Measurements from ENCODE around the gene NAA80. TPM values are rescaled to one million over a fixed set of nuclear protein-coding genes. Genes with fewer than 3 reads are reported as not detected.

The NAA80 gene
- polyA plus RNA-seq, 2 of the 4 experiments (the other 2 are of a cell fraction) = 3.1 to 5.3 TPM

DNA sequence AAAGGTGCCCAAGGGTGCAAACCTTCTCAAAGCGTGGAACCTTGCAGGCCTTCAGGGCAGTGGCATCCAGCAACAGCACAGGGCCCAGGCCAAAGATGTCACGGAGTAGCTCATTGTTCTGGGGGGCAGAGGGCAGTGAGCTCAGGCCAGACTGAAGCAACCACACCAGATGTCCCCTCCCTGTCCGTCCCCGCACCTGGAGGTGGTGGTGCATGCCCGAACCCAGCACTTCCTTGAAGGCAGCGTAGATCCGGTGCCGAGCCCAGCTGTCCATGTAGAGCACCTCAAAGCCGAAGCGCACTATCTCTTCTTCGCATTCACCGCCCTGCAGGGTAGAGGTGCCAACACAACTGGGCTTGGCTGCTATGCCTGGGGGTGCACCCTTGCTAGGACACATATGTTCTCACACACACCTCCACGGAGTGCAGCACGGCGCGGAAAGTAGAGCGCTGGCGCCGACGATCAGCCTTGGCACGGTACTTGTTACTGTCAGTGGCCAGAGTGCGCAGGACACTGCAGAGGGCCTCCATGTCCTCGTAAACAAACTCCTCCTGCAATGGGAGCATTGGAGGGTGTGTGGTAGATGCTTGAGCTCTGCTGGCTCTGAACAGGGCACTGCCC, 10.7 kb downstream of the NAA80 start:
- ChIA-PET CTCF (interaction anchor here (1.0 to 1.4 kb wide), 2 partner anchors 11 to 16 kb away, joined by 3 to 6 read pairs; no protein-coding TSS in a partner anchor), POLR2A (no interaction called here)

GRCh38 chr3:50287262-50287661, 11.9 kb downstream of the NAA80 start:
- ATAC-seq (no peak), DNase-seq (ENCODE audit: low read depth in 1 of 2, low spot score in 1 of 2) (no peak), FAIRE-seq (no peak)
- 100% methylated on average over 1 of the region's 1 CpG for WGBS (ENCODE audit: missing lambda C conversion rate)
- ChIA-PET POLR2A (no interaction called here), CTCF (interaction anchor here (1.0 to 1.4 kb wide), 2 partner anchors 14 to 15 kb away, joined by 3 read pairs; no protein-coding TSS in a partner anchor)
- H3K4me1 ChIP-seq = peaks cover 8% of the 10 kb centered on the region; the same call in 1 of the 3 replicates
- H3K27ac ChIP-seq = no peak overlapping the region
- no peak overlapping the region for H3K4me3 ChIP-seq
- H3K4me2 ChIP-seq = no peak overlapping the region
- no peak for TF ChIP-seq SMC3 (IDR thresholded peaks at IDR 0.05)
- TF ChIP-seq FOSL2 (IDR thresholded peaks at IDR 0.05) = no peak
- TF ChIP-seq FOSL2 (CRISPR knock-in tag; IDR thresholded peaks at IDR 0.05) = no peak
- no peak for TF ChIP-seq RNF2 (IDR thresholded peaks at IDR 0.05; ENCODE audit: borderline replicate concordance, low read depth)
- TF ChIP-seq PBX3 (IDR thresholded peaks at IDR 0.05) = no peak
- H3K9me3 ChIP-seq = no peaks in the 10 kb centered on the region

More for the DNA sequence above, 10.7 kb downstream of the NAA80 start:
- DNase-seq (ENCODE audit: low read depth in 1 of 2, low spot score in 1 of 2) (no peak), FAIRE-seq (no peak), ATAC-seq (no peak)
- TF ChIP-seq ZC3H11A (IDR thresholded peaks at IDR 0.05) = no peak
- no peak for TF ChIP-seq MAZ (IDR thresholded peaks at IDR 0.05; ENCODE audit: borderline replicate concordance, low read depth, low read length)
- no peak for TF ChIP-seq JUN (IDR thresholded peaks at IDR 0.05)
- TF ChIP-seq, protein P1, sequence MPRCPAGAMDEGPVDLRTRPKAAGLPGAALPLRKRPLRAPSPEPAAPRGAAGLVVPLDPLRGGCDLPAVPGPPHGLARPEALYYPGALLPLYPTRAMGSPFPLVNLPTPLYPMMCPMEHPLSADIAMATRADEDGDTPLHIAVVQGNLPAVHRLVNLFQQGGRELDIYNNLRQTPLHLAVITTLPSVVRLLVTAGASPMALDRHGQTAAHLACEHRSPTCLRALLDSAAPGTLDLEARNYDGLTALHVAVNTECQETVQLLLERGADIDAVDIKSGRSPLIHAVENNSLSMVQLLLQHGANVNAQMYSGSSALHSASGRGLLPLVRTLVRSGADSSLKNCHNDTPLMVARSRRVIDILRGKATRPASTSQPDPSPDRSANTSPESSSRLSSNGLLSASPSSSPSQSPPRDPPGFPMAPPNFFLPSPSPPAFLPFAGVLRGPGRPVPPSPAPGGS (IDR thresholded peaks at IDR 0.05) = no peak
- TF ChIP-seq CBX2 (IDR thresholded peaks at IDR 0.05; ENCODE audit: borderline replicate concordance, low read depth) = no peak
- TF ChIP-seq ATOH8 (CRISPR knock-in tag; IDR thresholded peaks at IDR 0.05; ENCODE audit: low read depth) = no peak
- TF ChIP-seq NFE2L2 (conservative IDR thresholded peaks at IDR 0.05; ENCODE audit: low read length) = no peak
- no peak for TF ChIP-seq EHMT2 (IDR thresholded peaks at IDR 0.05; ENCODE audit: low read depth)
- no peak for TF ChIP-seq RNF2 (IDR thresholded peaks at IDR 0.05; ENCODE audit: borderline replicate concordance, low read depth)
- no peak for TF ChIP-seq BHLHE40 (IDR thresholded peaks at IDR 0.05; ENCODE audit: low read depth, low read length)
- no peak for TF ChIP-seq TFCP2L1 (CRISPR knock-in tag; IDR thresholded peaks at IDR 0.05)
- no peak for TF ChIP-seq FOXS1 (CRISPR knock-in tag; IDR thresholded peaks at IDR 0.05)
- no peak for TF ChIP-seq GATA3 (IDR thresholded peaks at IDR 0.05; ENCODE audit: borderline replicate concordance)
- TF ChIP-seq ZSCAN20 (CRISPR knock-in tag; IDR thresholded peaks at IDR 0.05) = no peak
- TF ChIP-seq SMC3 (IDR thresholded peaks at IDR 0.05) = no peak
- no peak for TF ChIP-seq RAD21 (conservative IDR thresholded peaks at IDR 0.05 in 1 of 2, IDR thresholded peaks at IDR 0.05 in 1 of 2)
- no peak overlapping the region for H3K27ac ChIP-seq
- no peaks in the 10 kb centered on the region for H3K9me3 ChIP-seq
- H3K4me2 ChIP-seq = no peak overlapping the region
- 95% methylated on average over 20 of the region's 23 CpGs for WGBS (ENCODE audit: missing lambda C conversion rate)
- peaks cover 13% of the 10 kb centered on the region; the same call in 2 of the 3 replicates for H3K4me1 ChIP-seq
- no peak overlapping the region for H3K4me3 ChIP-seq

Data from A549 (cell line).